Activated CD4-positive, alpha-beta T cell treated with anti-CD3 and anti-CD28 coated beads for 48 hours (primary cell): ENCODE results near the gene ROBO3.

ENCODE experiments used
- DNase-seq: peaks from one replicate; pipeline ENCODE4 v3.0.0-alpha.2; 2020

The ROBO3 gene

DNA sequence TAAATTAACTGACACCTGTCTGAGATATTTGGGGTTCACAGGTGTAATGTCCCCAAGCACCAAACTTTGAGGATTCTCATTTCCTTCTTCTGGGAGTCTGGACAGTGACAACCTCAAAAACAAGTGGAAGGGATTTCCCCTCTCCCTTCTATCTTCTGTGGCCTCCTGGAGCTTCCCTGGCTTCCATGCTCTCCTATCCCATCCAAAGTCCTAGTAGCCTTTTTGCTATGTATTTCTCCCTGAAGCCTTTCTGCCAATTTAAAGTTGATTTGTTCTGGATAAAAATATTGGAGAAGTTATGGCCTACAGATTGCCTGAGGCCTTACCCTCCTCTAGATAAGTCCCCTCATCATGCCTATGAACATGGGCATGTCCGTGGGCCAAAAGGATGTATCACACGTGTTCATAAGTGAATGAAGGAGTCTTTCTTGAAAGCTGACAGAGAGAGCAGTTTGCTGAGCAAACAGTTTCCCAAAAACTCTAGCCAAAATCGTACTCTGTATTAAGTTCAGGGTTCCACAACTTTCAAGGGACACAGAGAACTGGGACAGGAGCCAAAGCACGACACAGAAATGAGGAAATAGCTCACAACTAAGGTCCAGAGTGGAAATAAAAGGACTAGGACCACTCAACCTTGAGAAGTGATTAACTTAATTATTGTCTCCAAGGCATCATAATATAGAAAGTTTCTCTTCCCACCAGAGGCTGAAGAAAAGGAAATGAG is 63.9 kb downstream of the ROBO3 start:
- DNase-seq, result no peak

DNA sequence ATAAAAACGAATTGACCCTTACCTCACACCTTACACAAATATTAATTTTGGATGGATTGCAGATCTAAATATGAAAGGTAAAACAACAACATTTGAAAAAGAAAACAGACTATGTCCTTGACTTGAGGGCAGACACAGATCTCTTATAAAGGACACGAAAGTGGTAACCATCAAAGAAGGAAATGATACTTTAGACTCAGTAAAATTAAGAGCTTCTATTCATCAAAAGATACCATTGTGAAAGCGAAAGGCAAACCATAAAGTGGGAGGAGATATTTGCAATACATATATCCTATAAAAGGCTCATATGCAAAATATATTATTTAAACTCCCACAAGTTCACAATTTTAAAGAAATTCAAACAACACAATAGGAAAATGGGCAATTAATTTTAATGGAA is 65.6 kb downstream of the ROBO3 start:
- no peak for DNase-seq
